RWPE1 (cell line): ENCODE measurements around the gene LCE5A.

Experiments used
- CTCF ChIA-PET: fragments of 350-600 bp; sonication (Branson Sonifier 250); formaldehyde crosslinking; extraction: SDS; loops from one replicate; lab custom pipeline; 2021; lab: Yijun Ruan, JAX
- POLR2A ChIA-PET: fragments of 400-600 bp; formaldehyde crosslinking; extraction: SDS; loops from one replicate; lab custom pipeline; 2020; ENCODE audit warnings: antibody characterized with exemption; ENCODE audit not compliant: low non-redundant PET; lab: Yijun Ruan, JAX
- DNase-seq: peaks from one replicate; pipeline ENCODE4 v3.0.0; 2012; ENCODE audit warnings: low spot score
- H3K27ac ChIP-seq: fragments of 450-650 bp; 2 replicates; pipeline ENCODE4 v1.5.1; 2017
- TF ChIP-seq, protein P1 (sequence below): fragments of 450-650 bp; conservative IDR thresholded peaks from 2 replicates; pipeline ENCODE4 v1.5.1; 2017; ENCODE audit warnings: low read depth, mild to moderate bottlenecking

LCE5A gene, protein sequence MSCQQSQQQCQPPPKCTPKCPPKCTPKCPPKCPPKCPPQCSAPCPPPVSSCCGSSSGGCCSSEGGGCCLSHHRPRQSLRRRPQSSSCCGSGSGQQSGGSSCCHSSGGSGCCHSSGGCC

DNA sequence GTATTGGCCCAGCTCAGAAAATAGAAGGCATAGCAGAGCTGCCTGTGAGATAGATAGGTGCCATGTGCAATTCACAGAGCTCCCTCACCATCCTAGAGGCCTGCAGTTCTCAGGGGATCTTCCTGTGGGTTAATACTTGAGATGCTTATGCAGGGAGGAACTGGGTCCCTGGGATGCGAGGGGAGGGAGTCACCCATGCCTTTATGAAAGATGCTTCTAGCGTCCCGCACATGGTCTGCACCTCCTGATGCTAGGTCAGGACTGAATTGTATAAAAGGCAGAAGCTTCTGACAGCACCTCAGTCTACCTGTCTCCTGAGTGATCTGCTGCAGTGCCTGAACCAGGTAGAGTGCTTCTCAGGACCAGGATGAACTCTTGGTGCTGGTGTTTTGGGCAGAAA is at the start of gene LCE5A:
TSS of gene LCE5A (plus strand) at position 301 of the 400 bp plus-strand sequence. CDS start 732 bp downstream, outside the sequence.
- CTCF ChIA-PET = interaction anchor here (0.6 kb wide), 1 partner anchor 757 kb away, joined by 3 read pairs; no protein-coding TSS in a partner anchor
- POLR2A ChIA-PET = no interaction called here
- TF ChIP-seq, protein P1, sequence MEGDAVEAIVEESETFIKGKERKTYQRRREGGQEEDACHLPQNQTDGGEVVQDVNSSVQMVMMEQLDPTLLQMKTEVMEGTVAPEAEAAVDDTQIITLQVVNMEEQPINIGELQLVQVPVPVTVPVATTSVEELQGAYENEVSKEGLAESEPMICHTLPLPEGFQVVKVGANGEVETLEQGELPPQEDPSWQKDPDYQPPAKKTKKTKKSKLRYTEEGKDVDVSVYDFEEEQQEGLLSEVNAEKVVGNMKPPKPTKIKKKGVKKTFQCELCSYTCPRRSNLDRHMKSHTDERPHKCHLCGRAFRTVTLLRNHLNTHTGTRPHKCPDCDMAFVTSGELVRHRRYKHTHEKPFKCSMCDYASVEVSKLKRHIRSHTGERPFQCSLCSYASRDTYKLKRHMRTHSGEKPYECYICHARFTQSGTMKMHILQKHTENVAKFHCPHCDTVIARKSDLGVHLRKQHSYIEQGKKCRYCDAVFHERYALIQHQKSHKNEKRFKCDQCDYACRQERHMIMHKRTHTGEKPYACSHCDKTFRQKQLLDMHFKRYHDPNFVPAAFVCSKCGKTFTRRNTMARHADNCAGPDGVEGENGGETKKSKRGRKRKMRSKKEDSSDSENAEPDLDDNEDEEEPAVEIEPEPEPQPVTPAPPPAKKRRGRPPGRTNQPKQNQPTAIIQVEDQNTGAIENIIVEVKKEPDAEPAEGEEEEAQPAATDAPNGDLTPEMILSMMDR = no peak

DNA sequence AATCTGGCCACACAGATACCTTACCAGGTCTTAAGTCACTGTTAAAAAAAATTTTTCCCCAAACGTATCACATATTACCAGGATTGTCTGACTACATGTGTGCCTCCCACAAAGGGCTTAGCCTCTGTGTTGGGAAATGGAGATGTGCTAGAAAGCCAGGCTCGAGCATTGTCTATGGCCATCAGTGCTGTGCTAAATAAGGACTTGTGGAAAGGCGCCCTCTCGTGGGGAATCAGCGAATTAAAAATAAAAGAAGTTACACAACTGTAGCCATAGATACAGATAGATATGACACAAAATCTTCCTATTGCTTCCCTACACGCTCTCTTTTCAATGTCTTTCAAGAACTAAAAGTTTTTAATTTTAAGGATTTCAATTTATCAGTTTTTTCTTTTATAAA is 49.1 kb upstream of the LCE5A start:
- POLR2A ChIA-PET = no interaction called here
- H3K27ac ChIP-seq = no peak overlapping the region
- CTCF ChIA-PET = interaction anchor here (0.7 to 0.9 kb wide), 2 partner anchors 132 to 326 kb away, joined by 3 to 6 read pairs; no protein-coding TSS in a partner anchor
- peak; percentile 33 for DNase-seq
- TF ChIP-seq, protein P1 = peak; percentile 75

More for the DNA sequence above, at the start of gene LCE5A:
- DNase-seq = no peak
- H3K27ac ChIP-seq = no peak within 1 kb of the TSS

DNA sequence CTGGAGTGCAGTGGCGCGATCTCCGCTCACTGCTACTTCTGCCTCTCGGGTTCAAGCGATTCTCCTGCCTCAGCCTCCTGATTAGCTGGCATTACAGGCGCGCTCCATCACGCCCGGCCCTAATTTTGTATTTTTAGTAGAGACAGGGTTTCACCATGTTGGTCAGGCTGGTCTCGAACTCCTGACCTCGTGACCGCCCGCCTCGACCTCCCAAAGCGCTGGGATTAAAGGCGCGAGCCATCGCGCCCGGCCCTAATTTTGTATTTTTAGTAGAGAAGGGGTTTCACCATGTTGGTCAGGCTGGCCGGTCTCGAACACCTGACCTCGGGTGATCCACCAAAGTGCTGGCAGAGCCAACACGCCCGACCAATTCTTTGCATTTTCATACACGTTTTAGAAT is 48.0 kb upstream of the LCE5A start:
- TF ChIP-seq, protein P1 = no peak
- no peak overlapping the region for H3K27ac ChIP-seq
- no peak for DNase-seq
- CTCF ChIA-PET = no interaction called here
- POLR2A ChIA-PET = no interaction called here

DNA sequence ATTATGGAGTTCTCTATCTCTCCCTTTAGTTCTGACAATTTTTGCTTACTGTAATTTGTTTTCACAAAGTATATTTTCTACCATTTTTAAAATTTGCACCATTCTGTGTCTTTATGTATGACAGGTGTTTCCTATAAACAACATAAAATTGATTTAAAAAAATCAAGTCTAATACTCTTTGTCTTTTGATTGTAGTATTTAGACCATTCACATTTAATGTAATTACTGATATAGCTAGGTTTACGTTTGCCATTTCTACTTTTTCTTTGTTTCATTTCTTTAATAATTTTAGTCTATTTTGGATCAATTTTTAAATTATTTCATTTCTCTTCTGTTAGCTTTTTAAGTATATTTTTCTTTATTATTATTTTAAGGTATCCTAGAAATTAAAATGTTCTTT is 44.4 kb upstream of the LCE5A start:
- H3K27ac ChIP-seq = no peak overlapping the region
- TF ChIP-seq, protein P1 = no peak
- ChIA-PET CTCF (no interaction called here), POLR2A (no interaction called here)
- no peak for DNase-seq

DNA sequence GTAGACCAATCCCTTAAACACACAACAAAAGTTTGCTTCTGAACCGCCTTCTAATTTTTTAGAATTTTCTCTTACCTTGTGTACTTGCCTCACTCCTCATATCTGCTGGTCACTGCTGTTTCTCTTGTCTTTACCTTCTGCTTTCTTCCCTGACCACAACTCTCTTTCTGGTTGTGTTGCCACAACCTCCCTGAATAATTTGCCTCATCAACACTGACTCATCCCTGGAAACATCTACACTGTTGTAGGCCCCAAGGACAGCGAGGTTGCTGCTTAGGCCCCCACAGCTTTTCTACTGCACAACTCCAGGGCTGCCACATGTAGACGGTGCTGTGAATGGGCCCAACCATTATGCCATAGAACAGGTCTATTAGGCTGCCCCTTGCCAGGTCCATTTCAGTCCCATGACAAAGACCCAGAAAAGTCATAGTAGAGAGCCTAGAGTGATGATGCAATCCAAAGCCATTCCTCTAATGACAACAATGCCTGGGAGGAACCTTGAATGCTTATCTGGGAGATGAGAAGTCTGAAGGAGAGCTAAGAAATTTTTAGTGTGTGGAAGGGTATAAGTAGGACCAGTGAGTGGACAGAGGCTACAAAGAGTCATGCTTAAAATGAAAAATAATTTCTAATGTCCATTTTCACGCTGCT is 36.6 kb upstream of the LCE5A start:
- TF ChIP-seq, protein P1 = no peak
- ChIA-PET CTCF (interaction anchor here (0.6 to 0.8 kb wide), 2 partner anchors 342 to 819 kb away, joined by 3 read pairs; no protein-coding TSS in a partner anchor), POLR2A (no interaction called here)
- H3K27ac ChIP-seq = no peak overlapping the region
- DNase-seq = no peak

DNA sequence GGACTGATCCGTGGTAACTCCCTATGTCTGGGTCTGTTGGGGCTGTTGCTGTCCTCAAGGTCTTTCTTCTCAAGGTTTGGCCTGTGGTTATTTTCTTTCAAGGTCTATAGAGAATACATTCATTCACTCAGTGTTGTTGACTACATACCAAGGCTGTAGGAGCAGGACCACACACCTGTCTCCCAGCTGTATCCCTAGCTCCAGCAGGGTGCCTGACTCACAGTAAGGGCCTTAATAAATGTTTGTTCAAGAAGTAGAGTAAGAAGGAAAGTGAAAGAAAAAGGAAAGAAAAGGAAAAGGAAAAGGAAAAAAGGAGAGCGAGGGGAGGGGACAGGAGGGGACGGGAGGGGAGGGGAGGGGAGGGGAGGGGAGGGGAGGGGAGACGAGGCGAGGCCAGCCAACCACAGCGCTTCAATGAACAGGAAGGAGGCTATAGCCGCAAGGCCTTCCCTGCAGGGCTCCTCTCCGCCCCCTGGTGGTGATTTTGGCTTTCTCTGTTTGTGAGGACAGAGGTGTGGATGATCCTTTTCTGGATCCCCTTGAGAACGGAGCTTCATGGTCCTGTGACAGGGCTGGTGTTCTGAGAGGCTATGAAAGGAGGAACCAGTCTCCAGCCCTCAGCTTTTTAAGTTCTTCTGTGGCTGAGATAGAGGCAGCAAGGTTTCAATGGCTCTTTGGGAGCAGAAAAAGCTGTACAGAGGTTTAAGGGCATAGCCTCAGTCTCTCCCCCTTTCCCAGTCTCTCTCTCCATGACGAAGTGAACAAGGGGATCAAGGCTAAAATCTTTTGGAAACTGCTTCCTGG is 30.6 kb upstream of the LCE5A start:
- ChIA-PET POLR2A (no interaction called here), CTCF (interaction anchor here (0.6 to 1.2 kb wide), 6 partner anchors 12 to 1668 kb away, joined by 3 to 8 read pairs (median 4); no protein-coding TSS in a partner anchor)
- TF ChIP-seq, protein P1 = no peak; the same call in 1 of the 2 replicates
- no peak overlapping the region for H3K27ac ChIP-seq
- DNase-seq = no peak
